Measurements from ENCODE around the gene MYO3B.

- TF ChIP-seq GATA2 (IDR thresholded peaks at IDR 0.05; ENCODE audit: low read depth, low read length) (no peak), GATA3 (IDR thresholded peaks at IDR 0.05; ENCODE audit: low read depth, low read length) (no peak)
Measured at GRCh38 chr2:170235860-170236679, 58.1 kb downstream of the MYO3B start.
